HCT116 (cell line): ENCODE results near the gene OCA2. TPM values are rescaled to one million over a fixed set of nuclear protein-coding genes. Genes with fewer than 3 reads are reported as not detected.

ENCODE experiments used
- ATAC-seq: fragments of 200-7000 bp; cut with Tn5 transposase; 2 replicates; pipeline ENCODE4 v1.9.1; 2020; ENCODE audit warnings: mild to moderate bottlenecking, moderate library complexity
- BruUV-seq: library from RNA; stranded (reverse); fragments of 400-500 nt; replicated peaks from 2 replicates; lab custom pipeline; 2021; lab: Mats Ljungman, UMichigan
- CTCF ChIA-PET: fragments of 300-600 bp; sonication (Branson Sonifier 250); formaldehyde crosslinking; loops from one replicate; lab custom pipeline; 2021; ENCODE audit warnings: antibody characterized with exemption; lab: Charles Lee
- POLR2A ChIA-PET: fragments of 300-600, 350-600 bp; sonication (Branson Sonifier 250); formaldehyde crosslinking; loops from one replicate; lab custom pipeline; 2021; ENCODE audit warnings: antibody characterized with exemption; lab: Charles Lee
- RAD21 ChIA-PET, 2 experiments: fragments of 300-600 bp; sonication (Branson Sonifier 250); formaldehyde crosslinking; loops; one replicate each; lab custom pipeline; 2023; ENCODE audit warnings: low total read pairs in 2 of 2; ENCODE audit not compliant: uncharacterized antibody in 2 of 2, unreplicated experiment in 2 of 2, low non-redundant PET in 1 of 2; lab: Charles Lee
- DNase-seq: peaks from one replicate; pipeline ENCODE4 v3.0.0-alpha.2; 2010; ENCODE audit warnings: low read depth, low spot score
- H2AFZ ChIP-seq: fragments of 200-600 bp; shearing (Covaris generic), sonication (generic); 2 replicates; pipeline ENCODE4 v1.6.1; 2017; ENCODE audit warnings: low read depth, mixed run types, mixed read lengths, antibody characterized with exemption, low read length; ENCODE audit not compliant: poor library complexity, severe bottlenecking
- H3K27ac ChIP-seq: 2 replicates; pipeline ENCODE4 v1.5.1; 2012; ENCODE audit warnings: low read depth, low read length
- H3K27me3 ChIP-seq: fragments of 200-600 bp; sonication (generic); 2 replicates; pipeline ENCODE4 v1.6.1; 2016; ENCODE audit warnings: mixed run types, low read length, mixed read lengths; ENCODE audit not compliant: insufficient read depth
- H3K36me3 ChIP-seq, 2 experiments: fragments of 200-500 bp in 1 of 2; fragments of 200-600 bp in 1 of 2; sonication (Bioruptor generic) in 1 of 2; sonication (generic) in 1 of 2; 2 replicates each; pipeline versions ENCODE4 v1.5.1 to v1.6.1; 2014 to 2016; ENCODE audit warnings: low read length in 2 of 2, inconsistent platforms in 1 of 2, mixed read lengths in 1 of 2, mixed run types in 1 of 2; ENCODE audit not compliant: insufficient read depth in 2 of 2, control insufficient read depth in 1 of 2
- H3K4me1 ChIP-seq, 2 experiments: fragments of 200-600 bp in 1 of 2; sonication (generic) in 1 of 2; 2 replicates each; pipeline versions ENCODE4 v1.5.1 to v1.6.1; 2012 to 2017; ENCODE audit warnings: low read length in 2 of 2, inconsistent platforms in 1 of 2, mild to moderate bottlenecking in 1 of 2, mixed read lengths in 1 of 2, mixed run types in 1 of 2, moderate library complexity in 1 of 2; ENCODE audit not compliant: insufficient read depth in 2 of 2, control insufficient read depth in 1 of 2
- H3K4me2 ChIP-seq: fragments of 200-600 bp; sonication (generic); 2 replicates; pipeline ENCODE4 v1.6.1; 2017; ENCODE audit warnings: mixed run types, low read length, mixed read lengths
- H3K4me3 ChIP-seq, 2 experiments: fragments of 200-600 bp in 1 of 2; sonication (generic) in 1 of 2; replicated peaks in 1 of 2; 2 replicates each; pipeline ENCODE4 v1.5.1; 2011 to 2016; ENCODE audit warnings: low read length in 2 of 2, control low read depth in 1 of 2, low read depth in 1 of 2, mild to moderate bottlenecking in 1 of 2, mixed read lengths in 1 of 2, mixed run types in 1 of 2
- H3K79me2 ChIP-seq: fragments of 200-600 bp; sonication (generic); 2 replicates; pipeline ENCODE4 v1.6.1; 2017; ENCODE audit warnings: mild to moderate bottlenecking, mixed run types, low read length, moderate library complexity, mixed read lengths; ENCODE audit not compliant: insufficient read depth
- H3K9ac ChIP-seq: fragments of 200-600 bp; sonication (generic); 2 replicates; pipeline ENCODE4 v1.6.1; 2016; ENCODE audit warnings: low read length, mixed read lengths
- H3K9me2 ChIP-seq: fragments of 200-600 bp; sonication (generic), shearing (Covaris generic); 2 replicates; pipeline ENCODE4 v1.6.1; 2017; ENCODE audit warnings: mixed run types, mild to moderate bottlenecking, moderate library complexity; ENCODE audit not compliant: insufficient read depth
- H3K9me3 ChIP-seq, 2 experiments: fragments of 200-500 bp in 1 of 2; fragments of 200-600 bp in 1 of 2; sonication (Bioruptor generic) in 1 of 2; sonication (generic) in 1 of 2; 2 replicates each; pipeline ENCODE4 v1.6.1; 2014 to 2017; ENCODE audit warnings: low read length in 2 of 2, mixed read lengths in 2 of 2, inconsistent platforms in 1 of 2, low read depth in 1 of 2, mild to moderate bottlenecking in 1 of 2, mixed run types in 1 of 2, moderate library complexity in 1 of 2; ENCODE audit not compliant: control insufficient read depth in 1 of 2, insufficient read depth in 1 of 2
- H4K20me1 ChIP-seq: fragments of 200-600 bp; sonication (generic), shearing (Covaris generic); 2 replicates; pipeline ENCODE4 v1.6.1; 2017; ENCODE audit warnings: mixed run types, mild to moderate bottlenecking, moderate library complexity; ENCODE audit not compliant: insufficient read depth
- ATF3 ChIP-seq: IDR thresholded peaks from 2 replicates; pipeline ENCODE4 v1.6.1; 2012
- CEBPB ChIP-seq: IDR thresholded peaks from 2 replicates; pipeline ENCODE4 v1.6.1; 2012; ENCODE audit warnings: low read depth
- JUND ChIP-seq: IDR thresholded peaks from 2 replicates; pipeline ENCODE4 v1.6.1; 2012
- MAX ChIP-seq: IDR thresholded peaks from 2 replicates; pipeline ENCODE4 v1.6.1; 2012
- POLR2A ChIP-seq: IDR thresholded peaks from 2 replicates; pipeline ENCODE4 v1.7.0; 2011; ENCODE audit warnings: borderline replicate concordance; ENCODE audit not compliant: insufficient read depth, insufficient read length; ENCODE audit errors: extremely low read depth
- POLR2AphosphoS5 ChIP-seq: IDR thresholded peaks from 2 replicates; pipeline ENCODE4 v1.6.1; 2011; ENCODE audit warnings: mild to moderate bottlenecking, low read depth, low read length, moderate library complexity
- REST ChIP-seq: IDR thresholded peaks from 2 replicates; pipeline ENCODE4 v1.6.1; 2012; ENCODE audit warnings: low read depth
- SIN3A ChIP-seq: IDR thresholded peaks from 2 replicates; pipeline ENCODE4 v1.6.1; 2012; ENCODE audit warnings: low read depth
- SP1 ChIP-seq: IDR thresholded peaks from 2 replicates; pipeline ENCODE4 v1.6.1; 2012; ENCODE audit warnings: low read depth
- SRF ChIP-seq: IDR thresholded peaks from 2 replicates; pipeline ENCODE4 v1.6.1; 2012; ENCODE audit warnings: low read depth
- YY1 ChIP-seq: IDR thresholded peaks from 2 replicates; pipeline ENCODE4 v1.6.1; 2011; ENCODE audit warnings: low read length, low read depth, moderate library complexity, mild to moderate bottlenecking; ENCODE audit not compliant: insufficient replicate concordance; ENCODE audit errors: extremely low read depth
- ZBTB33 ChIP-seq: IDR thresholded peaks from 2 replicates; pipeline ENCODE4 v1.6.1; 2011; ENCODE audit warnings: mild to moderate bottlenecking, low read length, moderate library complexity; ENCODE audit not compliant: insufficient replicate concordance; ENCODE audit errors: extremely low read depth
- ZNF274 ChIP-seq: fragments of 200-500 bp; sonication (Bioruptor generic); IDR thresholded peaks from 2 replicates; pipeline ENCODE4 v1.6.1; 2014; ENCODE audit warnings: mild to moderate bottlenecking, low read depth, low read length, inconsistent platforms
- intact Hi-C: fragments of 100-400 bp; cut with micrococcal nuclease; formaldehyde crosslinking; loops from 2 replicates; pipeline ENCODE4 v1.10.0; 2022
- total RNA-seq: library from RNA; stranded (reverse); gene quantifications from one replicate; pipeline ENCODE4 v1.2.1, GENCODE V29; 2021; ENCODE audit not compliant: unreplicated experiment

The OCA2 gene
- total RNA-seq, 1 experiment from 2014 or later = not detected

GRCh38 chr15:27867861-27868260 is 231.3 kb downstream of the OCA2 start:
- DNase-seq (no peak), ATAC-seq (no peak)
- no peaks in the 10 kb centered on the region for H4K20me1 ChIP-seq
- intact Hi-C loops = no loop called here
- H3K4me3 ChIP-seq = no peak overlapping the region
- H3K36me3 ChIP-seq = no peaks in the 10 kb centered on the region
- H3K27ac ChIP-seq = no peak overlapping the region
- ChIA-PET RAD21 (no interaction called here), CTCF (no interaction called here), POLR2A (no interaction called here)
- no peaks in the 10 kb centered on the region for H3K9me2 ChIP-seq
- H3K4me1 ChIP-seq = no peaks in the 10 kb centered on the region
- H3K9me3 ChIP-seq = peaks cover 6 to 19% of the 10 kb centered on the region in 2 experiments; a peak in 2 of 4 replicates
- H3K79me2 ChIP-seq = no peaks in the 10 kb centered on the region
- no peak for TF ChIP-seq POLR2A
- no peak for TF ChIP-seq MAX
- TF ChIP-seq SIN3A = no peak
- TF ChIP-seq ZNF274 = no peak
- no peak for TF ChIP-seq JUND
- TF ChIP-seq, all 23 proteins: peak for 0
- Histone ChIP-seq H3K4me2 (no peak overlapping the region), H3K27me3 (no peaks in the 10 kb centered on the region), H3K9ac (no peak overlapping the region), H2AFZ (no peak overlapping the region)
- BruUV-seq = no TSS peak

- no peak overlapping the region for H3K27ac ChIP-seq
- H3K79me2 ChIP-seq = no peaks in the 10 kb centered on the region
- H3K9ac ChIP-seq = no peak overlapping the region
- CTCF ChIA-PET = no interaction called here
- H3K9me2 ChIP-seq = no peaks in the 10 kb centered on the region
- no peak for ATAC-seq
- no peak overlapping the region for H3K4me2 ChIP-seq
- no peak for DNase-seq
- intact Hi-C loops = no loop called here
- peaks cover 6 to 20% of the 10 kb centered on the region in 2 experiments; a peak in 2 of 4 replicates for H3K9me3 ChIP-seq
- no peak for TF ChIP-seq ZBTB33
- TF ChIP-seq SRF = no peak
- no peak for TF ChIP-seq ATF3
- TF ChIP-seq ZNF274 = no peak
- no peak for TF ChIP-seq CEBPB
- no peak for TF ChIP-seq REST
- no peak for TF ChIP-seq SP1
- no peak for TF ChIP-seq YY1
- TF ChIP-seq JUND = no peak
- TF ChIP-seq POLR2AphosphoS5 = no peak
- H2AFZ ChIP-seq = no peak overlapping the region
- no peaks in the 10 kb centered on the region for H3K4me1 ChIP-seq
- BruUV-seq = no TSS peak
- POLR2A ChIA-PET = no interaction called here
- H4K20me1 ChIP-seq = no peaks in the 10 kb centered on the region
- H3K27me3 ChIP-seq = no peaks in the 10 kb centered on the region
- no peak overlapping the region for H3K4me3 ChIP-seq
- no peaks in the 10 kb centered on the region for H3K36me3 ChIP-seq
- RAD21 ChIA-PET = no interaction called here
These were observed 232.5 kb downstream of the OCA2 start for GRCh38 chr15:27866505-27867165.
